HG03378 (cell line): Measurements from ENCODE around the gene RAD51B.
A peak's percentile ranks its signal among the peaks of the same experiment; 100 is the strongest.

Experiments used
- ATAC-seq: cut with Tn5 transposase; IDR thresholded peaks from one replicate; pipeline ENCODE4 v1.9.1; 2021; ENCODE audit warnings: mild to moderate bottlenecking, moderate library complexity; ENCODE audit not compliant: unreplicated experiment

Gene RAD51B

DNA sequence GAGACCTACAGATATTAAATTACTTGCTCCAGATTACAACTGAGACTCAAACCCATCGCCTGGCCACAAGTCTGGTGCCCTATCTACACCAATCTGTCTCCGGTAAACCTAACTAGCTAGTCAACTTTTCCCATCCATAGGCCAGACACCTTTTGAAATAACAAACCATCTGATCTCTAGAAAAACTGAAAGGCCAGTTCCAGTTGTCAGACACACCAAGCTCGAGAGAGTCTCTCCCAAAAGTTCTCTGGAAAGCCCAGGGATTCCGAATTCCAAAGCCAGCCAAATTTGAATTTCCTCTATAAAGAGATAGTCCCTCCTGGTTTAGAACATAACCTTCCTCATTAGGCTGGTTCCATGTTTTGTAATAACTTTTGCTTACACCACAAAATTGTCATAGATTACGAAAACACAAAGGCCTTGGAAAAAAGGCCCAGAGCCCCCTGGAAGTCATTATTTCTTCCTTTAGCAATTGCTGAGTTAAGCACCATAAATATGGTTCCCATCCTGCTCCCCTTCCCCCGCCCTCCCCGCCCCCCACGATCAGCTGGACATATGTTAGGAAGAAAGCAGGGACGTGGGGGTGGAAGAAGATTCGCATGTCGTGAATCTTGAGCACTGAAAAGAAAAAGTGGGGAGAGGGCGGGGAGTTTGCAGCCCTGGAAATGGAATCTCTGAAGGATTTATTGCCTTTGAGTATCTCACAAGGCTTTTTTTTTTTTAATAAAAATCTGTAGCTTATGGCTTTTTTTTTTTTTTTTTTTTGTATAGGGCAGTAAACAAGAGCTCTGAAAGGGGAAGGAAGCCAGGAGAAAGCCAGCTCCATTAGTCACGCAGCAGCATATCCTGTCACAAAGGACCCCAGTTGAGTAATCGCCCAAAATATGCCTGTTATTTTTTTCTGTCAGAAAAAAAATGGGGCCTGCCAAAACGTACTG lies 862.9 kb downstream of the RAD51B start:
- no peak for ATAC-seq

- ATAC-seq, result no peak
Observed at GRCh38 chr14:68683326-68683725, 863.7 kb downstream of the RAD51B start.

DNA sequence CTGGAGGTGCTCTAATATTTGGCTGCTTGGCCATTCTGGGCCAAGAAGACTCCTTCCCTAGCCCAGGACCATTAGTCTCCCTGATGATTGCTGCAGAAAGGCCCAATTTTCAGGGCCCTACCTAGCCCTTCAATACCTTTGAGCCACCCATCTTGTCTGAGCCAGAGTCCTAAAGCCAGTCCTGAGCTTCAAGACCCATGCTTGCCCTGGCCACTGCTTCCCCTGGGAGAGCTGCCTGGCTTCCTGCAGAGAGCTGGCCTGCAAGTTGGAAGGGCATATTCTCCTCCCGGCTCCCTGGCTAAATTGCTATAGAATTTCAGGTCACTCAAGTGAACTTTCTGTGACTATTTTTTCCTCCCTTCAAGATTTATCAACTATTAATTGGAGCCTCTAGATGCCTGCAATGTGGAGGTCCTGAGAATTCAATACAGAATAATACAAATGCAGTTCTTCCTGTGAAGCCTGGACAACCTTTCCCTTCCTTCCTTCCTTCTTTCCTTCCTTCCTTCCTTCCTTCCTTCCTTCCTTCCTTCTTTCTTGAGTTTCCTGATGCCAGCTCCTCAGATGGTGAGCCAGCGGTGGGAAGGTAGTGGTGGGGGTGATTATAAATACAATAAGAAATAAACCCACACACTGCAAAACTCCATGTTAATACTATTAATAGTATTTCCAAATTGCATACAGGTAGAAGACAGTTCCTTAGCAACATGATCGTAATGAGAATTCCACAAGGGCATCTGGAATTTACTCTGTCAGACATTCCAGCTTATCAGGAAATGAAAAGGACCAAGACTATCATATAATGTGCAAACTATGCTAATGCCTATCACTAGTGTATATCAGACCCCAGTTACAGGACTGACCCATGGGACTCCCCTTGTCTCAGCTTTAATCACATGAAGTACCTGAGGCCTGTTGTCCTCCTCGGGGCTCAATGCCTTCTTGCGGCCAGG lies 865.2 kb downstream of the RAD51B start:
- no peak for ATAC-seq

GRCh38 chr14:68685419-68686204 lies 866.0 kb downstream of the RAD51B start:
- peak; percentile 79 for ATAC-seq

- ATAC-seq, result no peak
Observed at GRCh38 chr14:68686205-68686465, 866.6 kb downstream of the RAD51B start.

DNA sequence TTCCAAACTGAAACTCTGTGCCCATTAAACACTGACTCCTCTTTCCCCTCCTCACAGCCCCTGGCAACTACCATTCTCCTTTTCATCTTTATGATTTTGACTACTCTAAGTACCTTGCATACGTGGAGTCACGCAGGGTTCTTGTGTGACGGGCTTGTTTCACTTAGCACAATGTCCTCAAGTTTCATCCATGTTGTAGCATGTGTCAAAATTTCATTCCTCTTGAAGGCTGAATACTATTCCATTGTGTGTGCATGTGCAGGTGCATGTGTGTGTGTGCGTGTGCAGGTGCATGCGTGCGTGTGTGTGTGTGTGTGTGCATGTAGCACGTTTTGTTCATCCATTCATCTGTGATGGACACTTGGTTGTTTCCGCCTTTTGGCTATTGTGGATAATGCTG lies 867.1 kb downstream of the RAD51B start:
- no peak for ATAC-seq

GRCh38 chr14:68687746-68688145 lies 868.2 kb downstream of the RAD51B start:
- ATAC-seq, result no peak

DNA sequence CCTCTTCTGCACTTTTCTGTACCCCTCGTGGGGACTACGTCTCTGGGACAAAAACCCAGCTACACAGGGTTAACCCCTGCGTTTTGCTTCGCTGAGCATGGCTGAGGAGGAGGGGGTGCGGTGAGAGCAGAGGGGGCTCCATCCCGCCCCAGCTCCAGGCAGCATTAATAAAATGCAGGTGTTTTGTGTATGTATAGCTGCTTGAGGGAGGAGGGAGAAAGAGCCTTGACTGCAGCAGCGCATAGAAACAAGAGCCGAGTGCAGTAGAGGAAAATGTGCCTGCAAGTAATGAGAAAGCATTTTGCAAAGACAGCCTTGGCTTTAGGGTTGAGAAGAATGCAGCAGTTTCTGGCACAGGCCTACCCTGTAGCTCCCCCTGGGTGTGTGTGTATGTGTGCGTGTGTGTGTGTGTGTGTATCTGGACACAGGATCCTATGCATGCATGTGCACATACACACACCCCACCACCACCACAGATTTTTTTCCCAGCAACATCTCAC lies 869.3 kb downstream of the RAD51B start:
- ATAC-seq, result no peak

DNA sequence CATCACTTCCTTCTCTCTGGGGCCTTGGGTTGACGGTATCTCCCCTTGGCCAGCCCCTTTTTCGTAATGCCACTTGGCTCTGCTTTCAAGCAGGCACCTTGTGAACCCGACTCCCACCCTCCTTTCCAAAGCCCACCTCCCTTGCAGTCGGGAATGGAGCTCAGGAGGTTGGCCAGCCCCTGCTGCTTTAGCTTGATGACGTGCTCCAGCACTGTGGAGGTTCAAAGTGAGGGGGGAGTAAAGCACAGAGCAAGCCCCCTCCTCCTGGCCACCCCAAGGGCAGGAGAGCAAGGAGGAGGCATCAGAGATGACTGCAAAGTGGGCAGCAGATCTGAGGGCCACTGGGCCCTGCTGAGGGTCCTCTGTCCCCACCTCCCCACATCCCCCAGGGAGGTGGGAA lies 869.9 kb downstream of the RAD51B start:
- ATAC-seq, result no peak

DNA sequence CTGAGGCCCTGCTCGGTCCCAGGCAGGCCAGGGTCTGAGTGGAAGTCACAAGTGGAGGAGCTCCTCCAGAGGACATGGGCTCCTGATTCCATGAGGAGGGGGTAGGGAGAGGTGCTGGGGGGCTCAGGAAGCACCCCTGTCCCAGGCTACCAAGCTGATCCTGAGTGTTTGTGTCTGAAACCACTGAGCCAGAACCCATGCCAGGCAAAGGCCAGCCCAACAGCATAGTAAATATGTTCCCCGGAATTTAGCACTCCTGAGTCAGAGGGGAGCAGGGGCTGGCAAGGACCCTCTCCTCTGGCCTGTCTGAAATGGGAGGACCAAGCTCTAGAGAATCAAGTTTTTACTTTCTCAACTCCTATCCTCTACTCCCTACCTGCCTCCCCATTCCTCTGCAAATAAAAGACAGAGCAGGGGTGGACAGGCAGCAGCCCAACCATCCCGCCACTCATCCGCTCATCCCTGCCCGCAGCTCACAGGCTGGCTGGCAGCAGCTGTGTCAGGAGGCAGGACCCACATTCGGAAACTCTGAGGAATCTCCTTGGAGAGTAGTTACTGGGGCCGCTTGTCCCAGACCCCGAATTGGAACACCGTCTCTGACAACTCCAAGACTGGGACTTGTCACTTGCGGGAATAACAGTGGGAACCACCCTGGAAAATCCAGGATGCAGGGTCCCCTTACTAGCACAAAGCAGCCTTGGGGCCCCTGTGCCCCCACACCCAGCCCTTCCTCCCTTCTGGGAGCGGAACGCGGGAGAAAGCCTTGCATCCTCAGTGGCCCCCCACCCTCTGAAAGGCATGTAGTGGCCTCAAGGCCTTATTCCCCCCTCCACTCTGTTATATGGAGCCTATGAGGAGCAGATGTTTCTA lies 870.7 kb downstream of the RAD51B start:
- ATAC-seq, result no peak

GRCh38 chr14:68691031-68691791 lies 871.6 kb downstream of the RAD51B start:
- ATAC-seq, result no peak

GRCh38 chr14:68691792-68692118 lies 872.2 kb downstream of the RAD51B start:
- ATAC-seq, result no peak

DNA sequence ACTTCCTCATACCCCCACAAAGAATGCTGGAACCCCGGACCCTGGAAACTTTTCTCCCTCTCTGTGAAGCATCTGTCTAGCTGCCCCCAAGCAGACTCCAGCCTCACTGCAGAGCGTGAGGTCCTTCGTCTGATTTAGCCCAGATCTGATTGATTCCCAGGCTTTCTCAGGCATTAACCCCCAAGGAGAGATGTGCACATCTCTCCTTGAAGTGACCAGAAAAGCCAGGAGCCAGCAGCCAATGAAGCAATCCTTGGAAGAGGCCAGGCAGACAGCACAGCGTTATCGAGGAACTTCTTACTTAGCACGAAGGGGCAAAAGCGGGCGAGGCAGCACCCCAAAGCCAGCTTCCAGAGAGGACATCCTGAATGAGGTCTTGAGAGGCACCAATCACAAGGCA lies 872.6 kb downstream of the RAD51B start:
- ATAC-seq, result no peak

DNA sequence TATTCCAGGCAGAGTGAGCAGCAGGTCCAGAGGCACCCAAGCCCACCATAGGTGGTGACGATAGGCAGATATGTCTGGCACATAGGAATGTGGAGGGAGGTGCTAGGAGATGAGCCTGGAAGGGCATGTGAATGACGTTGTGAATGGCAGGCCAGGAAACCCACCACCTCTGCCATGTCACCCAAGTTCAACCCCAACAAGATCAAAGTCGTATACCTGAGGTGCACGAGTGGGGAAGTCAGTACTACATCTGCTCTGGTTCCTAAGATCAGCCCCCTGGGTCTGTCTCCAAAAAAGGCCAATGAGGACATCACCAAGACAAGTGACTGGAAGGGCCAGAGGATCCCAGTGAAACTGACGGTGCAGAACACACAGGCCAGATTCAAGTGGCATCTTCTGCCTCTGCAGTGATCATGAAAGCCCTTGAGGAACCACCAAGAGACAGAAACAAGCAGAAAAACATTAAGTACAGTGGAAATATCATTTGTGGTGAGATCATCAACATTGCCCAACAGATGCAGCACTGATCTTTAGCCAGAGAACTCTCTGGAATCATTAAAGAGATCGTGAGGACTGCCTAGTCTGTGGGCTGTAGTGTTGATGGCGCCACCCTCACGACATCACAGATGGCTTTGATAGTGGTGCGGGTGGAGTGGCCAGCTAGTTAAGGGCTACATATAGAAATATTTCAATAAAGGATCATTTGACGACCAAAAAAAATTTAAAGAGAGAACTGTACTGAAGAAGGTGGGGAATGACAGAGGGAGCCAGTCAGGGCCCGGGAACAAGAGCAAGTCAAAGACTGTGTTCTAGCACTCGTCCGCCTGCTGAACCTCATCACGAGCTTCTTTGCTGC lies 873.6 kb downstream of the RAD51B start:
- ATAC-seq, result no peak

DNA sequence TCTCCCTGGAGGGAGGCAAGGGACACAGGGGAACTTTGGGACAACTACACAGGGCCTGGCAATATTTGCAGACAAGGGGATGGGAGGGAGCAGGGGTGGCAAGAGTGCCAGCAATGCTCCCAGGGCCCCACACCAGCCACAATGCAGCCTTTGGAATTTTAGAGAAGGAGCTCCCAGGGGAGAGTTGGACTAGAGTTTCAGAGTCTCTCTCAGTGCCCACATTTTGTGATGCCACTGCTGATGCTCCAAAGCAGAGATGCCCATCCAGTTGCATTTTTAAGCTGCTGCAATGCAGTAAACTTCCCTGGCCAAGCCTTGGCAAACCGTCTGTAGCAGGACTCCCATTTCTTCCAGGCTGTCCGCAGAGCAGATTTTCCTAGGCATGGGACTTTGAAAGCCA lies 874.3 kb downstream of the RAD51B start:
- ATAC-seq, result no peak

- ATAC-seq, result no peak
Observed at GRCh38 chr14:68694516-68695235, 875.1 kb downstream of the RAD51B start.

GRCh38 chr14:68695326-68695768 lies 875.8 kb downstream of the RAD51B start:
- ATAC-seq, result peak; percentile 93

- ATAC-seq, result no peak
Observed at GRCh38 chr14:68695856-68696255, 876.3 kb downstream of the RAD51B start.
